Stimulated activated CD4-positive, alpha-beta T cell treated with anti-CD3 and anti-CD28 coated beads, TNF-alpha, amount 100 ng/mL, for 48 hours (primary cell): Measurements from ENCODE around the gene NLRP6.
"Not testable (repeated sequence)": the region's sequence is repeated elsewhere in the genome, so short reads cannot be mapped to it uniquely, and the experiment has no call there.

ENCODE experiments used
- DNase-seq, 3 donors: peaks; one replicate each; pipeline ENCODE4 v3.0.0-alpha.2; 2020; ENCODE audit warnings: low read depth in 3 of 3

NLRP6 gene

DNA sequence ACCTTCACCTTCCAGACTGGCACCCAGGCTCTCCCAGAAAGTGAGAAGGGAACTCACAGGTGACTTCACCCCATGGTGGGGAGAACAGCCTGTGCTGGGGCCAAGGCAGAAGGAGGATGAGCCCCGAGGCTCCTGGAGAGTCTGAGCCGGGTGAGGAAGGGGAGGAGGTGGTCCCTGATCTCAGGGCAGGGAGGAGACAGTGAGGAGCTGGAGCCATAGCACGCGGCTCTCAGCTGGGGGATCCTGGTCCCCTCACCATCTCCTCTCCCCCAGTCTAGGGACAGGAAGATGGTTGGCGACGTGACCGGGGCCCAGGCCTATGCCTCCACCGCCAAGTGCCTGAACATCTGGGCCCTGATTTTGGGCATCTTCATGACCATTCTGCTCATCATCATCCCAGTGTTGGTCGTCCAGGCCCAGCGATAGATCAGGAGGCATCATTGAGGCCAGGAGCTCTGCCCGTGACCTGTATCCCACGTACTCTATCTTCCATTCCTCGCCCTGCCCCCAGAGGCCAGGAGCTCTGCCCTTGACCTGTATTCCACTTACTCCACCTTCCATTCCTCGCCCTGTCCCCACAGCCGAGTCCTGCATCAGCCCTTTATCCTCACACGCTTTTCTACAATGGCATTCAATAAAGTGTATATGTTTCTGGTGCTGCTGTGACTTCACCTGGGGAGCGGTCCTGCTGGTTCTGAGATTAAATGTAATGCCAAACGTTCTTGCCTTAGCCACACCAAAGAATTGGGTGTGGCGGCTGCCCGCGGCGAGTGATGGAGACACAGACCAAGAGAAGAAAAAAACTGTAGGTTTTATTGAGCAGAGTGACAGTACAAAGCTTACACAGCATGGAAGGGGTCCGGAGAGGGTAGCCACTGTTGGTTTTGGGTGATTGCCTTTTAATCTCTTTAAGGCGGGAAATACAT lies 30.8 kb downstream of the NLRP6 start:
- not testable (repeated sequence) for DNase-seq

DNA sequence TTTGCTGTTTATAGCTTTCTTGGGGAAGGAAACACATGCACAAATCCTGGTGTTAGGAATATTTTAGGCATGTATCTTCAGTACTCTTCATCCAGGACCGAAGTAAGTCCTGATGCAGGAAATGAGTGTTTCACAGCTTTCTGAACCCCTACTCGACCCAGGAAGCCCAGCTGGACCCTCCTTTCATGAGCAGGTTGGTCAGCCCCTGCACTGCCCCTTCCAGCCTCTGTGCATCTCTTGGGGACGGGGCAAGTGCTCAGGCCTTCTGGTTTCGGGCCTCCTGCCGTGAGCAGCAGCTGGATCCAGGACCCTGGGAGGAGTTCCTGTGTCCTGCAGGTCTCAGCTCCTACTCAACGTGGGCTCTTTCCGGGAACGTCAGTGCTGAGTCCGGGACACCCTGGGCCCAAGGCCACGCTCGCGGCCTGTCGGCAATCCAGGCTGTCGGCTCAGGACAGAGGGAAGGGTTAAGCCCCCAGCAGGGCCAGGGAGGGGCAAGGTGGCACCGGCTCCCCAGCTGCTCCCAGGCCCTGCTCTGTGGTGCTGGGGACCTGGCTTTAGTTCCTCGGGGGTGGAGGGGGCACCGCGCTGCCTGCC lies 31.9 kb downstream of the NLRP6 start:
- not testable (repeated sequence) for DNase-seq

DNA sequence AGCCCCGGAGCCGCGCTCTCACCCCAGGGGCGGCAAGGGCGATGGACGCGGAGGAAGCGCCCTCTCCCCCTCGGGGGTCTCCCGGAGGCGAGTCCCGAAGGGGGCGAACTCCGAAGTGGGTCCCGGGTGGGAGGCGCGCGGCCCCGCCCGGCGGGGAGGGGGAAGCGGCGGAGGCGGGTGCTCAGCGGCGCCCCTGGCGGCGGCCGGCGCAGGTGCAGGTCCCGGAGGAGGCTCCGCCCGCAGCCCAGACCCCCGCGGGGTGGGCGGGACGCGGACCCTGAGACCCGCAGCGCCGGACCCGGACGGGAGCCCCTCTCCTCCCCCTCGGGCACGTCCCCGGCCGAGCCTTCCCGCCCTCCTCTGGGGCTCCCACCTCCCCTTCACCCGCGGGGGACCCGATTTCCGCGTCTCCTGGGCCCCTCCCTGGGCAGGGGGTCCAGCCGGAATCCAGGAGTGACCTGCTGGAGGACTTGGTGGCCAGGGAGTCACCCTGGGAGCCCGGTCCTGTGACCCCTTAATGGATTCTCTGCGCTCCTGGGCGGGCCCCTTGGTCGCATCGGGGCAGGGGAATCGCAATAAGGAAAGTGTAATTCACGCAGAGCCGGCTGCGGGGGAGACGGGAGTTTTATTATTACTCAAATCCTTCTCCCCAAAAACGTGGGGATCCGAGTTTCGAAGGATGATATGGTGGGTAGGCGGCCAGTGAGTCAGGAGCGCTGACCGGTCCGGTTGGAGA lies 33.0 kb downstream of the NLRP6 start:
- not testable (repeated sequence) for DNase-seq

DNA sequence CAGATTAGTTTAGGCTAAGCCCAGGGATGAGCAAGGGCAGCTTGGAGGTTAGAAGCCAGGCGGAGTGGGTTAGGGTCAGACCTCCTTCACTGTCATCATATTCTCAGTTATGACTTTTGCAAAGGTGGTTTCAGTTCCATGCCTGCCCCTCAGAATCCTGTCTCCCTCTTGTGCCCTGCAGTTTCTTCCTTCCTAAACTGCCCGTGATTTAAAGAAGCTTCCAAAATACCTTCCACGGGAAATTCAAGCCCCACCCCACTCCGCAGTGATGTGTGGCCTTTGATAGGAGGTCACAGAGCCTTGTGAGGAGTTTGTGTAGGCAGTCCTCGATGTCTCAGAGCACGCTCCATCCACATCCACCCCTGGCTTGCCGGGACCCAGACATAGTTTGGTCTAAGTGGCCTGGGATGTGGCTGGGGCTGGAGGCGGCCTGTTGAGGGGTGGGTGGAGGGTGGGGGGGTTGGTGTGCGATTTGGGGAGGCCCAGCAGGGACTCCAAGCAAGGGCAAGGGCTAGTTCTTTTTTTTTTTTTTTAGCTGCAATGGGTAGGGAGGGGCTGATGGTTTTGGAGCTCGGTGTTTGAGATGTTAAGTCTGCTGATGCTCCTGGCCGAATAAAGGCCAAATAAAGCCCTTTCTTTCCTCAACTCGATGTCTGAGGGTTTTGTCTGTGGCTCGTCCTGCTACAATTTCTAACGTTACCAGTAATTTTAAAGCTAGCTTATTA lies 34.0 kb downstream of the NLRP6 start:
- no peak for DNase-seq

DNA sequence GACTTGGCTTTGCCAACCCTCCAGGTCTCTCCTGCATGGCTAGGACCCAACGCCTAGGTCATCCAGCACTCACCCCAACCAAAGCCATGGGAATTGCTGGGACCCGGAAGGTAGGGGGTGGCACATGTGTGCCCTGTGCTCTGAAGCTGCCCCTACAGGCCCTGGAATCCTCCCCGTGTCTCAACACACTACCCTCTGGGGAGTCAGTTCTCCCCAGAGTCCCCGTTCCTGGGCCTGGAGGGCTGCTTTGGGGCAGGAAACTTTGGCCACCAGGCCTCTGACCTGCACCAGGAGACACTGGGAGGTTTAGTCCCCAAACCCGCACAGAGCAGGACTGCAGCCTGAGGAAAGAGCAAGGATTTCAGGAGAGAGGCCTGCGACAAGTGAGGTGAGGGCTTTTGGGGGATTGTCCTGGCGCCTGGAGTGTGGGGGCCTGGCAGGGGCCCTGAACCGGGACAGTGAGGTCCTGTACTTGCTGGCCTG lies 35.1 kb downstream of the NLRP6 start:
- no peak for DNase-seq

DNA sequence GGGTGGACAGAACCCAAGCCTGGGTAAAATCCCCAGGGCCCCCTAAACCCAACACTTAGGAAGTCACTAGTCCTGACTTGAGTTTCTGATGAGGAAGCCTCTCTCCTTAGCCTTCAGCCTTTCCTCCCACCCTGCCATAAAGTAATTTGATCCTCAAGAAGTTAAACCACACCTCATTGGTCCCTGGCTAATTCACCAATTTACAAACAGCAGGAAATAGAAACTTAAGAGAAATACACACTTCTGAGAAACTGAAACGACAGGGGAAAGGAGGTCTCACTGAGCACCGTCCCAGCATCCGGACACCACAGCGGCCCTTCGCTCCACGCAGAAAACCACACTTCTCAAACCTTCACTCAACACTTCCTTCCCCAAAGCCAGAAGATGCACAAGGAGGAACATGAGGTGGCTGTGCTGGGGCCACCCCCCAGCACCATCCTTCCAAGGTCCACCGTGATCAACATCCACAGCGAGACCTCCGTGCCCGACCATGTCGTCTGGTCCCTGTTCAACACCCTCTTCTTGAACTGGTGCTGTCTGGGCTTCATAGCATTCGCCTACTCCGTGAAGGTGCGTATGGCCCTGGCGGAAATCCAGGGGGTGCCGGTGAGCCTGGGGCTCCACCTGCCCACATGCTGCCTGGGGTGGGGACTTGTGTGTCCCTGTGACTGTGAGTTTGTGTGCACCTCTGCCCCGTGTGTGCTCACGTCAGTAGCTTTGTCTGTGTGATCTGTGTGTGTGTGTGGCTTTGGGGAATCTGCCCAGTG lies 35.8 kb downstream of the NLRP6 start, which contains the start of gene IFITM1:
Gene IFITM1 (plus strand): TSS at position 254 of the 767 bp plus-strand sequence. CDS start 131 bp downstream, at position 385.
- no peak for DNase-seq

DNA sequence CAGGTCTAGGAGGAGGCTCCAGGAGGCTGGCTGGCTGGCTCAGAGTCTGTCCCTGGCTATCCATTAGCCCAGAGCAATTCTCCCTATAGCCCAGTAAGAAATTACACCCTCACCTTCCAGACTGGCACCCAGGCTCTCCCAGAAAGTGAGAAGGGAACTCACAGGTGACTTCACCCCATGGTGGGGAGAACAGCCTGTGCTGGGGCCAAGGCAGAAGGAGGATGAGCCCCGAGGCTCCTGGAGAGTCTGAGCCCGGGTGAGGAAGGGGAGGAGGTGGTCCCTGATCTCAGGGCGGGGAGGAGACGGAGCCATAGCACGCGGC lies 36.3 kb downstream of the NLRP6 start:
- DNase-seq: not testable (repeated sequence)

DNA sequence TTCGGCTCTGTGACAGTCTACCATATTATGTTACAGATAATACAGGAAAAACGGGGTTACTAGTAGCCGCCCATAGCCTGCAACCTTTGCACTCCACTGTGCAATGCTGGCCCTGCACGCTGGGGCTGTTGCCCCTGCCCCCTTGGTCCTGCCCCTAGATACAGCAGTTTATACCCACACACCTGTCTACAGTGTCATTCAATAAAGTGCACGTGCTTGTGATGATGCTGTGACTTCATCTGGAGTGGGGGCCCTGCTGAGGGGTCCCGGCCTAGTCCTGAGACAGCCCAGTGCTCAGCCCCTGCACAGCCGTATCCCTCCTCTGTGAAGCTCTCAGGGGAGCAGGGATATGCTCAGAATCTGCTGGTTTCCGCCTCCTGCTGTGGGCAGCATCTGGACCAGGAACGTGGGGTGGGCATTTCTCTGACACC lies 36.9 kb downstream of the NLRP6 start:
- no peak for DNase-seq

DNA sequence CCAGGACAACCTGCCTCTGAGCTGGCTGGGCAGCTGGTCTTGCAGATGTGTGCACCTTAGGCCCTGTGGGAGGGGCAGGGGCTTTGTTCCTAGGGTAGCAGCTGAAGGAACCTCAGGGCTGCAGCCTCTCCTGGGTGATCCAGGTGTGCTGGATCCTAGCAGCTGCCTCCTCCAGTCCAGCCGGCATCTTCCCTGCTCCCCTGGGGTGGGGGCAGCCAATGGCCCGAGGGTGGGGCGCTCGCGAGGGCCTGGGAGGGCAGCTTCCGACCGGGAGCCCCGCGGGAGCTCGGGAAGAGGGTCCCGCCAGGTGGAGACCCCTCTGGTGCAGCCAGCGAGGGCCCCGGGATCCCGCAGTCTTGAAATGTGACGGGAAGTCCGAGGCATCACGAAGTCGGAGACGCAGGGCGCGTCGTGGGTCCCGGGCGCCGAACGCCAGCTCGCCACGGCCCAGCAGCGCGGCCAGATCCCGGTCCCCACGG lies 37.3 kb downstream of the NLRP6 start:
- no peak for DNase-seq

DNA sequence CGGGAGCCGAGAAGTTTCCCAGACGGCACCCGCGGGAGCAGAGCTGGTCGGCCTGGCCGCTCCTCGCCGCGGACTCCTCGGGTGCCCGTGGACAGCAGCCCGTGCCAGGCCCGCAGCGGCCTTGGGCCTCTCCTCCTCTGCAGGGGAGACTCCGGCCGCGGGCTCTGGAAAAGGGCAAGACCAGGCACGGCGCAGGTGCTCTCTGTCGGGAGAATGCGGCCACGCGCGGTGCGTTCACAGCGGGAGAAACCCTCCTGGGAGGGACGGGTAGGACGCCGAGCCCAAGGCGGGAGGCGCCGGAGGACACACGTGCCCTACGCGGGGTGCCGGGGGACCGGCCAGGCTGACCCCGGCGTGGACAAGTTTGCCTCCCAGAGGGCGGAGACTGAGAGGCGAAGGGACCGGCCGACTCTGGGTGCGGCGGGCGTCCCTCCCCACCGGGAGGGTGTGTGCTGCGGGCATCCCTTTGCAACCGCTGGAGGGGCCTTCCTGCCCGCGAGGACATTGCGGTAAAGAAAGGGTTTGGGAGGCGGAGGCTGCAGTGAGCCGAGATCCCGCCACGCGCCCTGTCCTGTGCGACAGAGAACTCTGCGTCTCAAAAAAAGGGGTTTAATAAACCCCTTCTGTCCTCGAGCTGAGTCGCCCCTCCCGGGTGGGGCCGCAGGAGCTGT lies 38.0 kb downstream of the NLRP6 start:
- DNase-seq: no peak

DNA sequence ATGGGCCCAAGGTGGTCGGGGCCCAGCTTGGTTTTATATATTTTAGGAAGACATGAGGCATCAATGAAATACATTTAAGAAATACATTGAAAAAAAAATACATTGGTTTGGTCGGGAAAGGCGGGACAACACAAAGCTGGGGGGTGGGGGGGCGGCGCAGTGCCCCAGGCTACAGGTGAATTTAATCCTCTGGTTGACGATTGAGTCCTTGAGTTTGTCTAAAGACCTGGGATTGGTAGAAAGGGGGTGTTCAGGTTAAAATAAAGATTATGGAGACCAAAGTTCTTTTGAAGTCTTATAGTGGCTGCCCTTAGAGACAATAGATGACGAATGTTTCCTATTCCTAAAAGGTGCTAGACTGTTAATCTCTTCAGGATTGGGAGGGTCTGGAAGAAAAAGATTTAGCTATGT lies 38.7 kb downstream of the NLRP6 start:
- no peak for DNase-seq

DNA sequence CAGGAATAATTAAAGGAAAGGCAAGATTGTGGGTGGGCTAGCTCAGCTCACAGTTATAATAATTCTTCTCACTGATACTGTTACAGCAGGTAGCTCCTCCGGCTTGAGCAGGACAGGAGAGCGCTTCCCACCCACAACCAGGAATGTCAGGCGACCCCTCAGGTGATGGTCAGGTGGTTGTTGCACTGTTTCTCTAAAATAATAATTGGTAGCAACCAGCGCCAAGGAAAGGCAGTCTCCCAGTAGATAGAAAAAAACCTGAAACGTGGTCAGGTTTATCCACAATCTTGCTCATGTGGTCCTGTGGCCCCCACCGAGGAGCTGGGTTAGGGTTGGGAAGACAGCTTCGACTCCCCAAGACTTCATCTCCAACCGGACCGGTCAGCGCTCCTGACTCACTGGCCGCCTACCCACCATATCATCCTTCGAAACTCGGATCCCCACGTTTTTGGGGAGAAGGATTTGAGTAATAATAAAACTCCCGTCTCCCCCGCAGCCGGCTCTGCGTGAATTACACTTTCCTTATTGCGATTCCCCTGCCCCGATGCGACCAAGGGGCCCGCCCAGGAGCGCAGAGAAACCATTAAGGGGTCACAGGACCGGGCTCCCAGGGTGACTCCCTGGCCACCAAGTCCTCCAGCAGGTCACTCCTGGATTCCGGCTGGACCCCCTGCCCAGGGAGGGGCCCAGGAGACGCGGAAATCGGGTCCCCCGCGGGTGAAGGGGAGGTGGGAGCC lies 39.6 kb downstream of the NLRP6 start:
- not testable (repeated sequence) for DNase-seq

DNA sequence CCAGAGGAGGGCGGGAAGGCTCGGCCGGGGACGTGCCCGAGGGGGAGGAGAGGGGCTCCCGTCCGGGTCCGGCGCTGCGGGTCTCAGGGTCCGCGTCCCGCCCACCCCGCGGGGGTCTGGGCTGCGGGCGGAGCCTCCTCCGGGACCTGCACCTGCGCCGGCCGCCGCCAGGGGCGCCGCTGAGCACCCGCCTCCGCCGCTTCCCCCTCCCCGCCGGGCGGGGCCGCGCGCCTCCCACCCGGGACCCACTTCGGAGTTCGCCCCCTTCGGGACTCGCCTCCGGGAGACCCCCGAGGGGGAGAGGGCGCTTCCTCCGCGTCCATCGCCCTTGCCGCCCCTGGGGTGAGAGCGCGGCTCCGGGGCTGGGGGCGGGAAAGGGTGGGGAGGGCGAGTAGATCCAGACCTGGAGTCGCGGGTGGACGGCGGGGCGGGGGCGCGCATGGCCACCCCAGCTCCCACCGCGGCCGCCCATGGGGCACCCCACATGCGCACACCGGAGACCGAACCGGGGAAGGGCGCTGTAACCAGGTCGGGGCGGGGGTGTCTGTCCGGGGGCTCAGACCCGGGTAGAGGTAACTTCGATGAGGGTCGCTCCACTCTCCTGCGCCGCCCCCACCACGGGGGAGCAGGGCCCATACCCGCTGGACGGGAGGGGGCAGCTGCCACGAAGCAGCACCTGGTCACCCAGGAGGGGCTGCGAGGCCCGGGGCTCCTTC lies 40.4 kb downstream of the NLRP6 start:
- DNase-seq: not testable (repeated sequence)

DNA sequence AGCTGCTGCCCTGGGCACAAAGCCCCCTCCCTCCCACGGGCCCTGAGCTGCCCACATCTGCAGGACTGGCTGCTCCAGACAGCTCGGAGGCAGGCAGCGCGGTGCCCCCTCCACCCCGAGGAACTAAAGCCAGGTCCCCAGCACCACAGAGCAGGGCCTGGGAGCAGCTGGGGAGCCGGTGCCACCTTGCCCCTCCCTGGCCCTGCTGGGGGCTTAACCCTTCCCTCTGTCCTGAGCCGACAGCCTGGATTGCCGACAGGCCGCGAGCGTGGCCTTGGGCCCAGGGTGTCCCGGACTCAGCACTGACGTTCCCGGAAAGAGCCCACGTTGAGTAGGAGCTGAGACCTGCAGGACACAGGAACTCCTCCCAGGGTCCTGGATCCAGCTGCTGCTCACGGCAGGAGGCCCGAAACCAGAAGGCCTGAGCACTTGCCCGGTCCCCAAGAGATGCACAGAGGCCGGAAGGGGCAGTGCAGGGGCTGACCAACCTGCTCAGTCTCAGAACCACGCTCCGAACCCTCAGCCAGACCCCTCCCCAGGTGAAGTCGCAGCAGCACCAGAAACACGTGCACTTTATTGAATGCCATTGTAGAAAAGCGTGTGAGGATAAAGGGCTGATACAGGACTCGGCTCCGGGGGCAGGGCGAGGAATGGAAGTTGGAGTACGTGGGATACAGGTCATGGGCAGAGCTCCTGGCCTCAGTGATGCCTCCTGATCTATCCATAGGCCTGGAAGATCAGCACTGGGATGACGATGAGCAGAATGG lies 41.1 kb downstream of the NLRP6 start:
- DNase-seq: not testable (repeated sequence)

DNA sequence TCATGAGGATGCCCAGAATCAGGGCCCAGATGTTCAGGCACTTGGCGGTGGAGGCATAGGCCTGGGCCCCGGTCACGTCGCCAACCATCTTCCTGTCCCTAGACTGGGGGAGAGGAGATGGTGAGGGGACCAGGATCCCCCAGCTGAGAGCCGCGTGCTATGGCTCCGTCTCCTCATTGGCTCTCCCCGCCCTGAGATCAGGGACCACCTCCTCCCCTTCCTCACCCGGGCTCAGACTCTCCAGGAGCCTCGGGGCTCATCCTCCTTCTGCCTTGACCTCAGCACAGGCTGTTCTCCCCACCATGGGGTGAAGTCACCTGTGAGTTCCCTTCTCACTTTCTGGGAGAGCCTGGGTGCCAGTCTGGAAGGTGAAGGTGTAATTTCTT lies 41.7 kb downstream of the NLRP6 start:
- DNase-seq: not testable (repeated sequence)

DNA sequence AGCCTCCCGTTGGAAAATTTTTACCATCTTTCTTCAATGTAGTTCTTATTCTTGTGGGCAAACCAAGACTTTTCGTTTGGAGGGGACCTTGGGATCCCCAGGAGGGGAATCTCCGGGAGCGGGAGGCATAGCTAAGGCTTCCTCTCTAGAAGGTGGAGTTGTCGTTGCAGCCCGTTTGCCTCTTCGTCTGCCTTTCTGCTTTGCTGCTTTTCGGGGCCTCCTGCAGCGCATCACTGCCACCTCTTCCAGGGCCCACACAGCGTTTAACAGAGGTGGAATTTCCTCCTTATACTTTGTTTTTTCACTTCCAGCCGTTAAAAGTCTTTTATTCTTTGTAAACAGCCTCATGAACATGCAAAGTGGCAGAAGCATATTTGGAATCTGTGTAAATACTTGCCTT lies 45.9 kb downstream of the NLRP6 start:
- no peak for DNase-seq

DNA sequence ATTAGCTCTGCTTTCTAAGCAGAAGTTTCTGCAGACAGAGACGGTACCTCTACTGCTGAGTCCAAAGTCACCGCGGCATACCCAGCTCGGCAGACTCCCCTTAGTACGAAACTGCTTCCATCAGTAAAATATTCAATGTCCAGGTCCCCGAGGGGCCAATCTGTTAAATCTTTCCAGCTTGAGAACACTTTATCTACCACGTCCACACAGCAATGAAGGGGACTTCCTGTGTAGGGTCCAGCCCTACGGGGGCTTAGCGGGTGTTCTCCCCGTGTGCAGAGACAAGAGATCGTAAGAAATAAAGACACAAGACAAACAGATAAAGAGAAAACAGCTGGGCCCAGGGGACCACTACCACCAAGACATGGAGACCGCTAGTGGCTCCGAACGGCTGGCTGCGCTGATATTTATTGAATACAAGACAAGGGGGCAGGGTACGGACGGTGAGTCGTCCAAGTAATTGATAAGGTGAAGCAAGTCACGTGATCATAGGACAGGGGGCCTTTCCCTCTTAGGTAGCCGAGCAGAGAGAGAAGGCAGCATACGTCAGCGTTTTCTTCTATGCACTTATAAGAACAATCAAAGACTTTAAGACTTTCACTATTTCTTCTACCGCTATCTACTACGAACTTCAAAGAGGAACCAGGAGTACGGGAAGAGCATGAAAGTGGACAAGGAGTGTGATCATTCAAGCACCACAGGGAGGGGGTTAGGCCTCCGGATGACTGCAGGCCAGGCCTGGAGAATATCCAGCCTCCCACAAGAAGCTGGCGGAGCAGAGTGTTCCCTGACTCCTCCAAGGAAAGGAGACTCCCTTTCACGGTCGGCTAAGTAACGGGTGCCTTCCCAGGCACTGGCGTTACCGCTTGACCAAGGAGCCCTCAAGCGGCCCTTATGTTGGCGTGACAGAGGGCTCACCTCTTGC lies 46.6 kb downstream of the NLRP6 start:
- DNase-seq: not testable (repeated sequence)
